ENCODE measurements around the gene SFTPD. TPM values are rescaled to one million over a fixed set of nuclear protein-coding genes. Genes with fewer than 3 reads are reported as not detected.
A peak's percentile ranks its signal among the peaks of the same experiment; 100 is the strongest.

Gene SFTPD
- total and polyA plus RNA-seq, 10 of the 15 experiments (the other 5 are each of a cell fraction or from before 2014, with no cell fraction given): 0.31 TPM; not detected in 9

DNA sequence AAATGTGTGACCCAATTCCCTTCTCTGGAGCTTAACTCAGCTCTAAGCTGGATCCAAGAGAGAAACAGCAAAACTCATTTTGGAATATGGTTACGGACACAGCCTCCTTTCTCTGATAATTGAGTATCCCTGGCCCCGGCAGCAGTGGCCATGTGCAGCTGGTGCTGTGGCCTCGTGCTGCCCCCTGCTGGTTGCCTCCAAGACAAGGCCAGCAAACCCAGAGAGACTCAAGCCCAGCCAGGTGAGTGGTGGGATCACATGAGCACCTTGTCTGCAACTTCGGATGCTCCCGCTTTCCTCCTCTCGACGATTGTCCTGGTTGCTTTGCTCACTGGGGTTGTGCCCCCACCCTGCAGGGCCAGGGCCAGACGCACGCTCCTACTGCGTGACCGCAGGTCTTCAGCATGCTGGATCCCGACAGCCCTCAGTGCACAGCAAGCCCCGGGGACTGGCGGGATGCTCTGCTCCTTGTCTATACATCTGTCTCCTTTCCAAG, 19.4 kb downstream of the SFTPD start (continued):
- TF ChIP-seq, protein P1, sequence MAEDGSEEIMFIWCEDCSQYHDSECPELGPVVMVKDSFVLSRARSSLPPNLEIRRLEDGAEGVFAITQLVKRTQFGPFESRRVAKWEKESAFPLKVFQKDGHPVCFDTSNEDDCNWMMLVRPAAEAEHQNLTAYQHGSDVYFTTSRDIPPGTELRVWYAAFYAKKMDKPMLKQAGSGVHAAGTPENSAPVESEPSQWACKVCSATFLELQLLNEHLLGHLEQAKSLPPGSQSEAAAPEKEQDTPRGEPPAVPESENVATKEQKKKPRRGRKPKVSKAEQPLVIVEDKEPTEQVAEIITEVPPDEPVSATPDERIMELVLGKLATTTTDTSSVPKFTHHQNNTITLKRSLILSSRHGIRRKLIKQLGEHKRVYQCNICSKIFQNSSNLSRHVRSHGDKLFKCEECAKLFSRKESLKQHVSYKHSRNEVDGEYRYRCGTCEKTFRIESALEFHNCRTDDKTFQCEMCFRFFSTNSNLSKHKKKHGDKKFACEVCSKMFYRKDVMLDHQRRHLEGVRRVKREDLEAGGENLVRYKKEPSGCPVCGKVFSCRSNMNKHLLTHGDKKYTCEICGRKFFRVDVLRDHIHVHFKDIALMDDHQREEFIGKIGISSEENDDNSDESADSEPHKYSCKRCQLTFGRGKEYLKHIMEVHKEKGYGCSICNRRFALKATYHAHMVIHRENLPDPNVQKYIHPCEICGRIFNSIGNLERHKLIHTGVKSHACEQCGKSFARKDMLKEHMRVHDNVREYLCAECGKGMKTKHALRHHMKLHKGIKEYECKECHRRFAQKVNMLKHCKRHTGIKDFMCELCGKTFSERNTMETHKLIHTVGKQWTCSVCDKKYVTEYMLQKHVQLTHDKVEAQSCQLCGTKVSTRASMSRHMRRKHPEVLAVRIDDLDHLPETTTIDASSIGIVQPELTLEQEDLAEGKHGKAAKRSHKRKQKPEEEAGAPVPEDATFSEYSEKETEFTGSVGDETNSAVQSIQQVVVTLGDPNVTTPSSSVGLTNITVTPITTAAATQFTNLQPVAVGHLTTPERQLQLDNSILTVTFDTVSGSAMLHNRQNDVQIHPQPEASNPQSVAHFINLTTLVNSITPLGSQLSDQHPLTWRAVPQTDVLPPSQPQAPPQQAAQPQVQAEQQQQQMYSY (CRISPR knock-in tag; IDR thresholded peaks at IDR 0.05): no peak
- TF ChIP-seq CTCF (IDR thresholded peaks at IDR 0.05 in 2 of 3, conservative IDR thresholded peaks at IDR 0.05 in 1 of 3; ENCODE audit: control insufficient read depth in 2 of 3, extremely low read depth in 1 of 3, insufficient read depth in 1 of 3, low read depth in 3 of 3, low read length in 3 of 3) (peak; percentile 89 to 90 (median 89)), FOS (IDR thresholded peaks at IDR 0.05; ENCODE audit: borderline replicate concordance, extremely low read depth, insufficient read length) (no peak), FOXK2 (IDR thresholded peaks at IDR 0.05) (no peak), EGR1 (IDR thresholded peaks at IDR 0.05; ENCODE audit: borderline replicate concordance in 1 of 2, low read depth in 2 of 2, low read length in 2 of 2) (no peak), JUND (IDR thresholded peaks at IDR 0.05; ENCODE audit: low read depth, low read length) (no peak), ZNF207 (IDR thresholded peaks at IDR 0.05; ENCODE audit: borderline replicate concordance) (no peak), MLLT1 (IDR thresholded peaks at IDR 0.05) (no peak), LARP7 (IDR thresholded peaks at IDR 0.05) (0 out of 2 replicates have a peak, but pooled peaks have one; percentile 32), TBL1XR1 (IDR thresholded peaks at IDR 0.05; ENCODE audit: low read depth, low read length) (no peak), ZNF24 (IDR thresholded peaks at IDR 0.05) (peak; percentile 97), ZNF217 (IDR thresholded peaks at IDR 0.05) (no peak), ZBED1 (IDR thresholded peaks at IDR 0.05; ENCODE audit: borderline replicate concordance) (no peak)
- TF ChIP-seq, protein P2, sequence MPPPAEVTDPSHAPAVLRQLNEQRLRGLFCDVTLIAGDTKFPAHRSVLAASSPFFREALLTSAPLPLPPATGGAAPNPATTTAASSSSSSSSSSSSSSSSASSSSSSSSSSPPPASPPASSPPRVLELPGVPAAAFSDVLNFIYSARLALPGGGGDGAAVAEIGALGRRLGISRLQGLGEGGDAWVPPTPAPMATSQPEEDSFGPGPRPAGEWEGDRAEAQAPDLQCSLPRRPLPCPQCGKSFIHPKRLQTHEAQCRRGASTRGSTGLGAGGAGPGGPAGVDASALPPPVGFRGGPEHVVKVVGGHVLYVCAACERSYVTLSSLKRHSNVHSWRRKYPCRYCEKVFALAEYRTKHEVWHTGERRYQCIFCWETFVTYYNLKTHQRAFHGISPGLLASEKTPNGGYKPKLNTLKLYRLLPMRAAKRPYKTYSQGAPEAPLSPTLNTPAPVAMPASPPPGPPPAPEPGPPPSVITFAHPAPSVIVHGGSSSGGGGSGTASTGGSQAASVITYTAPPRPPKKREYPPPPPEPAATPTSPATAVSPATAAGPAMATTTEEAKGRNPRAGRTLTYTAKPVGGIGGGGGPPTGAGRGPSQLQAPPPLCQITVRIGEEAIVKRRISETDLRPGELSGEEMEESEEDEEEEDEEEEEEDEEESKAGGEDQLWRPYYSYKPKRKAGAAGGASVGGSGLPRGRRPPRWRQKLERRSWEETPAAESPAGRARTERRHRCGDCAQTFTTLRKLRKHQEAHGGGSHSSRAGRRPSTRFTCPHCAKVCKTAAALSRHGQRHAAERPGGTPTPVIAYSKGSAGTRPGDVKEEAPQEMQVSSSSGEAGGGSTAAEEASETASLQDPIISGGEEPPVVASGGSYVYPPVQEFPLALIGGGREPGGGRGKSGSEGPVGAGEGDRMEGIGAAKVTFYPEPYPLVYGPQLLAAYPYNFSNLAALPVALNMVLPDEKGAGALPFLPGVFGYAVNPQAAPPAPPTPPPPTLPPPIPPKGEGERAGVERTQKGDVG (CRISPR knock-in tag; IDR thresholded peaks at IDR 0.05): no peak
- TF ChIP-seq, protein P3, sequence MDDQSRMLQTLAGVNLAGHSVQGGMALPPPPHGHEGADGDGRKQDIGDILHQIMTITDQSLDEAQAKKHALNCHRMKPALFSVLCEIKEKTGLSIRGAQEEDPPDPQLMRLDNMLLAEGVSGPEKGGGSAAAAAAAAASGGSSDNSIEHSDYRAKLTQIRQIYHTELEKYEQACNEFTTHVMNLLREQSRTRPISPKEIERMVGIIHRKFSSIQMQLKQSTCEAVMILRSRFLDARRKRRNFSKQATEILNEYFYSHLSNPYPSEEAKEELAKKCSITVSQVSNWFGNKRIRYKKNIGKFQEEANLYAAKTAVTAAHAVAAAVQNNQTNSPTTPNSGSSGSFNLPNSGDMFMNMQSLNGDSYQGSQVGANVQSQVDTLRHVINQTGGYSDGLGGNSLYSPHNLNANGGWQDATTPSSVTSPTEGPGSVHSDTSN (IDR thresholded peaks at IDR 0.05; ENCODE audit: insufficient replicate concordance, low read depth, low read length): no peak
- TF ChIP-seq, protein P4, sequence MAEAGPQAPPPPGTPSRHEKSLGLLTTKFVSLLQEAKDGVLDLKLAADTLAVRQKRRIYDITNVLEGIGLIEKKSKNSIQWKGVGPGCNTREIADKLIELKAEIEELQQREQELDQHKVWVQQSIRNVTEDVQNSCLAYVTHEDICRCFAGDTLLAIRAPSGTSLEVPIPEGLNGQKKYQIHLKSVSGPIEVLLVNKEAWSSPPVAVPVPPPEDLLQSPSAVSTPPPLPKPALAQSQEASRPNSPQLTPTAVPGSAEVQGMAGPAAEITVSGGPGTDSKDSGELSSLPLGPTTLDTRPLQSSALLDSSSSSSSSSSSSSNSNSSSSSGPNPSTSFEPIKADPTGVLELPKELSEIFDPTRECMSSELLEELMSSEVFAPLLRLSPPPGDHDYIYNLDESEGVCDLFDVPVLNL (IDR thresholded peaks at IDR 0.05; ENCODE audit: low read depth, low read length): no peak
